Gastroesophageal sphincter (tissue), 4 donors: Measurements from ENCODE around the gene MAP4K4. TPM values are rescaled to one million over a fixed set of nuclear protein-coding genes. Genes with fewer than 3 reads are reported as not detected.

Source experiments
- ATAC-seq: fragments of 150-250 bp; one replicate; pipeline ENCODE4 v1.9.1; 2016; ENCODE audit warnings: mild to moderate bottlenecking, moderate library complexity
- H3K27ac ChIP-seq, 4 donors: fragments of 200-600 bp; sonication (generic) in 3 of 4; 1 replicate in 3 of 4; 2 replicates in 1 of 4; pipeline ENCODE4 v1.5.1; 2016 to 2019
- H3K27me3 ChIP-seq: fragments of 200-600 bp; sonication (generic); one replicate; pipeline ENCODE4 v1.5.1; 2019
- H3K36me3 ChIP-seq, 2 donors: fragments of 200-600 bp; sonication (generic); one replicate each; pipeline ENCODE4 v1.5.1; 2019; ENCODE audit warnings: control low read depth in 1 of 2
- H3K4me1 ChIP-seq, 3 donors: fragments of 200-600 bp; sonication (generic); 1 replicate in 2 of 3; 2 replicates in 1 of 3; pipeline ENCODE4 v1.5.1; 2016 to 2019; ENCODE audit warnings: control low read depth in 2 of 3
- H3K4me3 ChIP-seq, 2 donors: fragments of 200-600 bp; sonication (generic); one replicate each; pipeline ENCODE4 v1.5.1; 2019; ENCODE audit warnings: mild to moderate bottlenecking in 1 of 2, moderate library complexity in 1 of 2
- H3K9me3 ChIP-seq, 3 donors: fragments of 200-600 bp; sonication (generic); one replicate each; pipeline ENCODE4 v1.5.1; 2017 to 2019; ENCODE audit warnings: control low read depth in 2 of 3
- EP300 ChIP-seq: sonication (generic); formaldehyde crosslinking; IDR thresholded peaks from one replicate; pipeline ENCODE4 v1.6.1; 2017; ENCODE audit warnings: antibody characterized with exemption, mild to moderate bottlenecking
- POLR2A ChIP-seq, 2 donors: fragments of 450-650 bp; IDR thresholded peaks; one replicate each; pipeline ENCODE4 v1.6.1; 2017; ENCODE audit warnings: antibody characterized with exemption in 2 of 2, mild to moderate bottlenecking in 2 of 2, moderate library complexity in 1 of 2
- POLR2AphosphoS5 ChIP-seq: sonication (generic); formaldehyde crosslinking; IDR thresholded peaks from one replicate; pipeline ENCODE4 v1.6.1; 2017; ENCODE audit warnings: antibody characterized with exemption
- WGBS, 2 donors: methylation state at CpG; one replicate each; pipeline ENCODE4 v1.1.5; 2018; ENCODE audit warnings: low coverage in 1 of 2; 5-methylcytosine and 5-hydroxymethylcytosine counted together
- total RNA-seq, 4 donors: library from RNA; depleted of rRNA; stranded (reverse); fragments of >200 nt; gene quantifications; one replicate each; pipeline ENCODE4 v1.1.0, GENCODE V29; 2016
- TF ChIP-seq, protein P1 (sequence below), 4 experiments: fragments of 200-600 bp in 2 of 4; fragments of 450-650 bp in 2 of 4; sonication (generic) in 1 of 4; IDR thresholded peaks; one replicate each; pipeline ENCODE4 v1.5.1; 2017 to 2019; ENCODE audit warnings: antibody characterized with exemption in 4 of 4, mild to moderate bottlenecking in 2 of 4, moderate library complexity in 2 of 4

Gene MAP4K4
- total RNA-seq, 4 donors from 2014 or later: 35.8 to 59.5 (median 48.9) TPM

DNA sequence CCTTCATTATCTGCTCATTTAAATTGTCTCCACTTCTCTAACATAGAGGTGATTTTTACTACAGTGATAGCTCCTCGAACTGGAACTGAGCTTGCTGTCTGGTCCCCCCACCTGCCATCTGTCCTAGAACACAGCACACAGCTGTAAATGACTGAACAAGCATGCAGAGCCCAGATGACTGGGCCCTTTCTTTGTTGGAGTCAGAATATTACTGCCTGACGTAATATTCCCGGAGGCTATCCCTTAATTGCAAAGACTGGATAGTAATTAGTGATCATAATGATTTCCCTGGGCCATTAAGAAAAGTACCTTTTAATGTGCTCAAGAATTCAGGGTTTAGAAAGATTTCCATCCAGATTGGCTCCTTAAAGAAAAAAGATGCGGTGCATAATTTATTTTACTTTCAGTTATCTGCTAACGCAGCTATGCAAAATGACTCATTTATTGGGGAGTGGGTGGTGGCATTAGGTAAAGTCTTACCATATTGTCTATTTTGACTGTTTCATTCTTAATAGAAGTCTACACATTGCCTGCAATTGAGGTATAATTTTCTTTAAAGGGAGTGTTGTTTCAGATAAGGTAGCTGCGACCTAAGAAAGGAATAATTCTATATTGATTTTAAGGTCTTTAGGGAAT is 84.4 kb downstream of the MAP4K4 start:
- Histone ChIP-seq H3K27me3 (no peaks in the 10 kb centered on the region), H3K27ac (no peak overlapping the region), H3K4me1 (peaks cover 0 to 65% (median 10%) of the 10 kb centered on the region in 3 donors), H3K9me3 (no peaks in the 10 kb centered on the region), H3K36me3 (no peaks in the 10 kb centered on the region), H3K4me3 (no peak overlapping the region)
- TF ChIP-seq POLR2AphosphoS5 (no peak), EP300 (no peak), POLR2A (IDR thresholded peaks at IDR 0.05) (no peak)
- TF ChIP-seq, protein P1, sequence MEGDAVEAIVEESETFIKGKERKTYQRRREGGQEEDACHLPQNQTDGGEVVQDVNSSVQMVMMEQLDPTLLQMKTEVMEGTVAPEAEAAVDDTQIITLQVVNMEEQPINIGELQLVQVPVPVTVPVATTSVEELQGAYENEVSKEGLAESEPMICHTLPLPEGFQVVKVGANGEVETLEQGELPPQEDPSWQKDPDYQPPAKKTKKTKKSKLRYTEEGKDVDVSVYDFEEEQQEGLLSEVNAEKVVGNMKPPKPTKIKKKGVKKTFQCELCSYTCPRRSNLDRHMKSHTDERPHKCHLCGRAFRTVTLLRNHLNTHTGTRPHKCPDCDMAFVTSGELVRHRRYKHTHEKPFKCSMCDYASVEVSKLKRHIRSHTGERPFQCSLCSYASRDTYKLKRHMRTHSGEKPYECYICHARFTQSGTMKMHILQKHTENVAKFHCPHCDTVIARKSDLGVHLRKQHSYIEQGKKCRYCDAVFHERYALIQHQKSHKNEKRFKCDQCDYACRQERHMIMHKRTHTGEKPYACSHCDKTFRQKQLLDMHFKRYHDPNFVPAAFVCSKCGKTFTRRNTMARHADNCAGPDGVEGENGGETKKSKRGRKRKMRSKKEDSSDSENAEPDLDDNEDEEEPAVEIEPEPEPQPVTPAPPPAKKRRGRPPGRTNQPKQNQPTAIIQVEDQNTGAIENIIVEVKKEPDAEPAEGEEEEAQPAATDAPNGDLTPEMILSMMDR (IDR thresholded peaks at IDR 0.05): no peak
- no peak for ATAC-seq
- WGBS, 2 donors: 84 to 86% methylated on average over 4 to 5 of the region's 6 CpGs

DNA sequence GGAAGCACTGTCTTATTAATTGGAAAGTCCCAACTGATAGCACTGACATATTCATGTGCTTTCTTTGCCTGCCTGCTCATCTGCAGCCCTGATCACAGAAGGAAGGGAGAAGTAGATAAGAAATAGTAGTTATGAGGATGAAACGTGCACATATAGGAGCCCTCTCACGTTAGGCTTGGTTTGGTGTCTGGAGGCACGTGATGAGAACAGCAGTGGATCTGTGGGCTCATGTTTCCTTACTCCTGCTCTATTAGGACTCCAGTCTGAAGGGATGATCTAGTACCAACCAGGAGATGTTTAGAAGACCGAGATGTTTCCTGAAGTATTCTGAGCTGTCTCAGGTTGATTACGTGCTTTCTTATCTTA is 84.9 kb downstream of the MAP4K4 start:
- Histone ChIP-seq H3K27ac (no peak overlapping the region), H3K4me1 (peaks cover 0 to 65% (median 10%) of the 10 kb centered on the region in 3 donors), H3K4me3 (no peak overlapping the region), H3K9me3 (no peaks in the 10 kb centered on the region), H3K36me3 (no peaks in the 10 kb centered on the region), H3K27me3 (no peaks in the 10 kb centered on the region)
- ATAC-seq: no peak
- 81 to 86% methylated on average over 3 to 5 of the region's 5 CpGs for WGBS, 2 donors
- TF ChIP-seq POLR2AphosphoS5 (no peak), EP300 (no peak), POLR2A (IDR thresholded peaks at IDR 0.05) (no peak)
- TF ChIP-seq, protein P1 (IDR thresholded peaks at IDR 0.05): no peak

DNA sequence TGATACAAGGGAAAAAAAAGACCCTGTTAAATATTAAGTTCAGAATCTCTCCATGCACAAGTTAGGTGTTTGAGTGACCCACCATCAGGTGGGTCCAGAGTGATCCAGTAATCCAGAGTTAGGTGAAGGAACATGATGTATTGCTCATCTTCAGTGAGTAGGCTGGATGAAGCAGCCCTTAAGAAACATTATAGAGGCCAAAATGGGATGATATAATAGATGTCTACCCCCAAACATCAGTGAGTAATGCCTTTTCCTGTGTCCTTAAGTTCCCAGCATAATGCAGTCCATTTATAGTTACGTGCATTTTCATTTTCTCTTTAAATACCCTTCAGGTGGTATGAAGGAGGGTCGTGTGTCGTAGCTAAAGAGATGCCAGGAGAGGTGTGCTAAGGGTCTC is 89.6 kb downstream of the MAP4K4 start:
- Histone ChIP-seq H3K36me3 (no peaks in the 10 kb centered on the region), H3K27me3 (no peaks in the 10 kb centered on the region), H3K27ac (no peak overlapping the region), H3K9me3 (no peaks in the 10 kb centered on the region), H3K4me1 (peaks cover 0 to 49% (median 0%) of the 10 kb centered on the region in 3 donors), H3K4me3 (no peak overlapping the region)
- ATAC-seq: no peak
- TF ChIP-seq, protein P1 (IDR thresholded peaks at IDR 0.05): no peak
- TF ChIP-seq POLR2A (IDR thresholded peaks at IDR 0.05): no peak
- no peak for TF ChIP-seq POLR2AphosphoS5
- no peak for TF ChIP-seq EP300
- WGBS, 2 donors: 83 to 90% methylated on average over 3 of the region's 3 CpGs

DNA sequence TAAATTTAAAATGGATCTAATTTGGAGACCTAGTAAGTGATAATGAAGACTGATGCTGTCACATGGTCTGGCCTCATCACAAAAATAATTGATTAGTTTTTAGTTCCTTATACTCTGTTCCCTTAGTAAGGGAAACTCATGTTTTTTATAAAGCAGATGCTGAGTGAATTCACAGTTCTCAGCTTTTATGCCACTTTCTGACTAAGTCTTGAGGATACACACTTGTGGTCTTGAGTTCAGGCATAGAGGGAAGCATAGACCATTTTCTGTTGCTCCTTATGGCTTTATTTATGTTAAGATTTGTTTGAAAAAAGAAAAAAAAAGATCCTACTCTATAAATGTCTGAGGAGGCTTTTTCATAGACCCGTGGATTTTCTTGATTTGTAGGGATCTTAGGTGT is 91.1 kb downstream of the MAP4K4 start:
- Histone ChIP-seq H3K4me1 (peaks cover 0 to 57% (median 0%) of the 10 kb centered on the region in 3 donors), H3K36me3 (no peaks in the 10 kb centered on the region), H3K9me3 (no peaks in the 10 kb centered on the region), H3K27ac (no peak overlapping the region), H3K4me3 (no peak overlapping the region), H3K27me3 (no peaks in the 10 kb centered on the region)
- no peak for ATAC-seq
- 63 to 90% methylated on average over 1 of the region's 1 CpG for WGBS, 2 donors
- TF ChIP-seq POLR2AphosphoS5: no peak
- no peak for TF ChIP-seq POLR2A (IDR thresholded peaks at IDR 0.05)
- TF ChIP-seq, protein P1 (IDR thresholded peaks at IDR 0.05): no peak
- no peak for TF ChIP-seq EP300
